Cardiac muscle cell (in vitro differentiated cells and primary cell): ENCODE data around the gene JUND. TPM values are rescaled to one million over a fixed set of nuclear protein-coding genes. Genes with fewer than 3 reads are reported as not detected.

ENCODE experiments used
- DNase-seq, 2 donors: peaks; one replicate each; pipeline versions ENCODE4 v3.0.0 to v3.0.0-alpha.2; 2010 to 2017; ENCODE audit warnings: low read depth in 1 of 2, low spot score in 1 of 2
- H3K27ac ChIP-seq: fragments of 200-600 bp; sonication (generic); 2 replicates; pipeline ENCODE4 v1.5.1; 2016
- H3K27me3 ChIP-seq: fragments of 200-600 bp; sonication (generic); 2 replicates; pipeline ENCODE4 v1.6.0; 2016; ENCODE audit warnings: control low read depth
- H3K36me3 ChIP-seq: fragments of 200-600 bp; sonication (generic); 2 replicates; pipeline ENCODE4 v1.5.1; 2016; ENCODE audit warnings: control low read depth
- H3K4me1 ChIP-seq: fragments of 200-600 bp; sonication (generic); 2 replicates; pipeline ENCODE4 v1.8.1; 2017; ENCODE audit warnings: low read depth, mild to moderate bottlenecking, mixed run types
- H3K4me3 ChIP-seq: fragments of 200-600 bp; sonication (generic); 2 replicates; pipeline ENCODE4 v1.5.1; 2016; ENCODE audit warnings: mild to moderate bottlenecking
- H3K9me3 ChIP-seq: fragments of 200-600 bp; sonication (generic); 2 replicates; pipeline ENCODE4 v1.5.1; 2017; ENCODE audit warnings: low read depth, mild to moderate bottlenecking, control low read depth
- CTCF ChIP-seq: IDR thresholded peaks from 2 replicates; pipeline ENCODE4 v1.5.1; 2012; ENCODE audit warnings: low read depth, mild to moderate bottlenecking, low read length
- polyA plus RNA-seq: library from polyadenylated mRNA; unstranded; fragments of >200 nt; fragmentation: Nextera tagmentation; extraction: Ambion mirVana; gene quantifications from 2 replicates; pipeline ENCODE4 v1.2.1, GENCODE V29; 2016
- total RNA-seq: library from RNA; depleted of rRNA; stranded (reverse); fragments of >200 nt; gene quantifications from 2 replicates; pipeline ENCODE4 v1.2.3, GENCODE V29; 2016

The JUND gene
- total and polyA plus RNA-seq, 2 experiments from 2014 or later = 265 to 430 TPM

DNA sequence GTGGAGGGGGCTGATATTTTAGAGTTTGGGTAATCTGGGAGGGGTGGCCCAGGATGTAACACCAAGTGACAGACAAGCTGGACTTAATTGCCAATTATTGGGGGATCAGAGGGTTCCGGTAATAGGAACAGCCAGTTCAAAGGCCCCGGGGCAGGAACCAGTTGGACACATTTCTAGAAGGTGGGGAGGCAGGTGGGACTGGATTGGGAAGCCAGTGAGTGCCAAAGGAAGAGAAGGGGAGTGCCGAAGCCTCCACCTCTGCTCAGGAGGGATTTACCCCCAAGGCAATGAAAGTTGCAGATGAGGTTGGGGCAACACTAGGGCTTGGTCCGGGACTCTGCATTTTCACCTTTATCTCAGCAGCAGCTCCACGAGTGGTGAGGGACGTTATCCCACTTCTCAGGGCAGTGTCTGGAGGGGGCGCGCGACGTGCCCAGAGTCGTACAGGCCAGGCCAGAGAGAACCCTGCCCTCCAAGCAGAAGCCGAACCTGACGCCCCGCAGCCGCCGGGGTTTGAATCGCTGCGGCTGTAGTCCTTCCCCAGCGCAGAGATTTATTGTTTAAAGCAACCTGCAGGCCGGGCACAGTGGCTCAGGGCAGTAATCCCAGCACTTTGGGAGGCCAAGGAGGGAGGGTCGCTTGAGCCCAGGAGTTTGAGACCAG is 5.7 kb upstream of the JUND start:
- Histone ChIP-seq H3K9me3 (no peaks in the 10 kb centered on the region), H3K4me1 (peaks cover 26% of the 10 kb centered on the region), H3K4me3 (no peak overlapping the region), H3K36me3 (no peaks in the 10 kb centered on the region), H3K27ac (peak overlapping the region; percentile 62), H3K27me3 (no peaks in the 10 kb centered on the region)
- no peak for DNase-seq
- TF ChIP-seq CTCF = no peak

- Histone ChIP-seq H3K4me1 (peaks cover 23% of the 10 kb centered on the region), H3K36me3 (no peaks in the 10 kb centered on the region), H3K27me3 (no peaks in the 10 kb centered on the region), H3K27ac (peak overlapping the region; percentile 72), H3K9me3 (no peaks in the 10 kb centered on the region), H3K4me3 (no peak overlapping the region)
- no peak for DNase-seq
- TF ChIP-seq CTCF = no peak
Measured at GRCh38 chr19:18284712-18285360, 3.4 kb upstream of the JUND start.

DNA sequence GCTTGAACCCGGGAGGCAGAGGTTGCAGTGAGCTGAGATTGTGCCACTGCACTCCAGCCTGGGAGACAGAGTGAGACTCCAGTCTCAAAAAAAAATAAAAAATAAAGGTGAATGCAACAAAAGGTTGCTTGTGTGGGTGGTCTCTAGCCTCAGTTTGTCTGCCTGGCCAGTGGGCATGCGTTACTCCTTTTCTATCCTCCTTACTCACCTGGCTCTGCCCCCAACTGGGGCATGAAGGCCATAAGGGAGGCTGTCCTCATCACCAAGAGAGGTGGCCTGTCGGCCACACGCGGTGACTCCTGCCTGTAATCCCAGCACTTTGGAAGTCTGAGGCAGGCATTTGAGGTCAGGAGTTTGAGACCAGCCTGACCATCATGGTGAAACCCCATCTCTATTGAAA is 1.9 kb upstream of the JUND start:
- H3K27ac ChIP-seq = peak overlapping the region; percentile 100
- no peaks in the 10 kb centered on the region for H3K27me3 ChIP-seq
- no peak overlapping the region for H3K4me3 ChIP-seq
- peaks cover 6% of the 10 kb centered on the region for H3K36me3 ChIP-seq
- H3K9me3 ChIP-seq = no peaks in the 10 kb centered on the region
- H3K4me1 ChIP-seq = peaks cover 22% of the 10 kb centered on the region
- no peak for DNase-seq
- TF ChIP-seq CTCF = no peak

GRCh38 chr19:18282788-18283141 is 1.3 kb upstream of the JUND start:
- Histone ChIP-seq H3K27me3 (no peaks in the 10 kb centered on the region), H3K4me1 (peaks cover 16% of the 10 kb centered on the region), H3K36me3 (peaks cover 10% of the 10 kb centered on the region), H3K9me3 (no peaks in the 10 kb centered on the region), H3K4me3 (peak overlapping the region; percentile 43), H3K27ac (peak overlapping the region; percentile 100)
- TF ChIP-seq CTCF = no peak
- DNase-seq = no peak

GRCh38 chr19:18282021-18282787 is 782 bp upstream of the JUND start:
- Histone ChIP-seq H3K36me3 (peaks cover 10% of the 10 kb centered on the region), H3K4me3 (peak overlapping the region; percentile 43), H3K4me1 (peaks cover 11% of the 10 kb centered on the region), H3K27ac (peak overlapping the region; percentile 100), H3K27me3 (no peaks in the 10 kb centered on the region), H3K9me3 (no peaks in the 10 kb centered on the region)
- DNase-seq = no peak
- peak; percentile 20 for TF ChIP-seq CTCF
